DOHH2 (cell line): Measurements from ENCODE around the gene NOL4L.

Source experiments
- H3F3A ChIP-seq: fragments of 200-600 bp; sonication (generic), shearing (Covaris generic); 2 replicates; pipeline ENCODE4 v1.6.0; 2016; ENCODE audit warnings: antibody characterized with exemption, mild to moderate bottlenecking; ENCODE audit not compliant: control insufficient read depth, insufficient read depth
- H3K27ac ChIP-seq: fragments of 200-600 bp; sonication (generic); 2 replicates; pipeline ENCODE4 v1.5.1; 2014; ENCODE audit warnings: low read depth, mild to moderate bottlenecking, low read length, moderate library complexity
- H3K27me3 ChIP-seq: fragments of 200-600 bp; sonication (generic); 2 replicates; pipeline ENCODE4 v1.6.1; 2014; ENCODE audit warnings: mild to moderate bottlenecking, low read length, mixed read lengths; ENCODE audit not compliant: control insufficient read depth
- H3K36me3 ChIP-seq: fragments of 200-600 bp; sonication (generic); 2 replicates; pipeline ENCODE4 v1.6.1; 2014; ENCODE audit warnings: mild to moderate bottlenecking, low read length, moderate library complexity, mixed read lengths; ENCODE audit not compliant: control insufficient read depth
- H3K4me1 ChIP-seq: fragments of 200-600 bp; sonication (generic); 2 replicates; pipeline ENCODE4 v1.6.1; 2014; ENCODE audit warnings: mild to moderate bottlenecking, low read length, mixed read lengths; ENCODE audit not compliant: control insufficient read depth
- H3K4me2 ChIP-seq: fragments of 200-600 bp; sonication (generic); 2 replicates; pipeline ENCODE4 v1.6.0; 2014; ENCODE audit warnings: mild to moderate bottlenecking, low read length, moderate library complexity
- H3K4me3 ChIP-seq: fragments of 200-600 bp; sonication (generic); 2 replicates; pipeline ENCODE4 v1.5.1; 2014; ENCODE audit warnings: mild to moderate bottlenecking, low read length, mixed read lengths
- H3K79me2 ChIP-seq: fragments of 200-600 bp; sonication (generic); 2 replicates; pipeline ENCODE4 v1.6.1; 2014; ENCODE audit warnings: mild to moderate bottlenecking, low read length, mixed read lengths; ENCODE audit not compliant: control insufficient read depth
- H3K9me2 ChIP-seq: fragments of 200-600 bp; sonication (generic); replicated peaks from 2 replicates; pipeline ENCODE4 v1.6.1; 2014; ENCODE audit warnings: mild to moderate bottlenecking, low read length, mixed read lengths; ENCODE audit not compliant: control insufficient read depth
- H3K9me3 ChIP-seq: fragments of 200-600 bp; sonication (generic); 2 replicates; pipeline ENCODE4 v1.6.1; 2014; ENCODE audit warnings: antibody characterized with exemption, low read length, mixed read lengths; ENCODE audit not compliant: control insufficient read depth, insufficient read depth
- H4K20me1 ChIP-seq: fragments of 200-600 bp; sonication (generic); 2 replicates; pipeline ENCODE4 v1.6.0; 2014; ENCODE audit warnings: low read depth, mild to moderate bottlenecking, antibody characterized with exemption, low read length, moderate library complexity; ENCODE audit not compliant: control insufficient read depth, insufficient read depth
- CTCF ChIP-seq: fragments of 200-600 bp; sonication (generic); IDR thresholded peaks from one replicate; pipeline ENCODE4 v1.5.1; 2014; ENCODE audit warnings: antibody characterized with exemption, mild to moderate bottlenecking, low read depth, low read length; ENCODE audit not compliant: poor library complexity, severe bottlenecking
- EZH2phosphoT487 ChIP-seq: fragments of 200-600 bp; sonication (generic); IDR thresholded peaks from 2 replicates; pipeline ENCODE4 v1.6.1; 2017; ENCODE audit warnings: borderline replicate concordance, mild to moderate bottlenecking, antibody characterized with exemption, low read length, moderate library complexity, mixed read lengths

The NOL4L gene

GRCh38 chr20:32449057-32449889, 135.9 kb downstream of the NOL4L start:
- H3K36me3 ChIP-seq: no peaks in the 10 kb centered on the region
- no peaks in the 10 kb centered on the region for H3K79me2 ChIP-seq

GRCh38 chr20:32448306-32449056, 136.7 kb downstream of the NOL4L start:
- H3K4me3 ChIP-seq: no peak overlapping the region
- no peaks in the 10 kb centered on the region for H4K20me1 ChIP-seq
- H3K36me3 ChIP-seq: no peaks in the 10 kb centered on the region
- H3K27ac ChIP-seq: no peak overlapping the region
- no peaks in the 10 kb centered on the region for H3K9me3 ChIP-seq
- H3K27me3 ChIP-seq: no peaks in the 10 kb centered on the region
- H3K4me2 ChIP-seq: no peak overlapping the region
- no peaks in the 10 kb centered on the region; the same call in 1 of the 2 replicates for H3F3A ChIP-seq
- H3K4me1 ChIP-seq: peaks cover 15% of the 10 kb centered on the region
- no peak for TF ChIP-seq CTCF
- TF ChIP-seq EZH2phosphoT487: no peak
- no peaks in the 10 kb centered on the region for H3K9me2 ChIP-seq
- H3K79me2 ChIP-seq: no peaks in the 10 kb centered on the region

More at GRCh38 chr20:32449057-32449889, 135.9 kb downstream of the NOL4L start:
- Histone ChIP-seq H3K27ac (no peak overlapping the region), H3K4me3 (no peak overlapping the region), H4K20me1 (no peaks in the 10 kb centered on the region), H3K27me3 (no peaks in the 10 kb centered on the region), H3K9me3 (no peaks in the 10 kb centered on the region), H3K4me1 (peaks cover 10% of the 10 kb centered on the region), H3K9me2 (no peaks in the 10 kb centered on the region), H3F3A (no peaks in the 10 kb centered on the region; the same call in 1 of the 2 replicates), H3K4me2 (no peak overlapping the region)
- TF ChIP-seq EZH2phosphoT487: no peak
- no peak for TF ChIP-seq CTCF

GRCh38 chr20:32447136-32448027, 137.8 kb downstream of the NOL4L start:
- Histone ChIP-seq H3K4me2 (no peak overlapping the region), H3K9me3 (no peaks in the 10 kb centered on the region), H3K79me2 (no peaks in the 10 kb centered on the region), H3K36me3 (peaks cover 6% of the 10 kb centered on the region; the same call in 1 of the 2 replicates), H3K4me3 (no peak overlapping the region), H3K9me2 (no peaks in the 10 kb centered on the region), H3K4me1 (peaks cover 26% of the 10 kb centered on the region), H3K27ac (no peak overlapping the region), H3F3A (peaks cover 7% of the 10 kb centered on the region), H4K20me1 (no peaks in the 10 kb centered on the region; the same call in 1 of the 2 replicates), H3K27me3 (no peaks in the 10 kb centered on the region)
- TF ChIP-seq CTCF (no peak), EZH2phosphoT487 (no peak)
